HG02885 (cell line): ENCODE data around the gene CCDC88C.
"Not testable (repeated sequence)": the region's sequence is repeated elsewhere in the genome, so short reads cannot be mapped to it uniquely, and the experiment has no call there.

Experiments
- ATAC-seq: cut with Tn5 transposase; IDR thresholded peaks from one replicate; pipeline ENCODE4 v1.9.1; 2021; ENCODE audit warnings: mild to moderate bottlenecking; ENCODE audit not compliant: unreplicated experiment, poor library complexity

The CCDC88C gene

GRCh38 chr14:91277546-91278382, 139.9 kb downstream of the CCDC88C start:
- no peak for ATAC-seq

- ATAC-seq: no peak
These were observed 142.8 kb downstream of the CCDC88C start for GRCh38 chr14:91274796-91275195.

GRCh38 chr14:91273885-91274273, 143.7 kb downstream of the CCDC88C start:
- ATAC-seq: no peak

- ATAC-seq: no peak
These were observed 144.2 kb downstream of the CCDC88C start for GRCh38 chr14:91273273-91273884.

- no peak for ATAC-seq
These were observed 145.0 kb downstream of the CCDC88C start for GRCh38 chr14:91272341-91273272.

GRCh38 chr14:91271639-91272038, 146.0 kb downstream of the CCDC88C start:
- no peak for ATAC-seq

GRCh38 chr14:91270619-91271018, 147.0 kb downstream of the CCDC88C start:
- ATAC-seq: no peak

- ATAC-seq: no peak
These were observed 147.4 kb downstream of the CCDC88C start for GRCh38 chr14:91270188-91270587.

GRCh38 chr14:91269076-91269991, 148.3 kb downstream of the CCDC88C start:
- no peak for ATAC-seq

- no peak for ATAC-seq
These were observed 149.6 kb downstream of the CCDC88C start for GRCh38 chr14:91267965-91268437.

GRCh38 chr14:91266276-91266675, 151.3 kb downstream of the CCDC88C start:
- not testable (repeated sequence) for ATAC-seq

GRCh38 chr14:91265404-91265803, 152.2 kb downstream of the CCDC88C start:
- ATAC-seq: no peak

- ATAC-seq: no peak
These were observed 153.2 kb downstream of the CCDC88C start for GRCh38 chr14:91264151-91265150.

- no peak for ATAC-seq
These were observed 154.3 kb downstream of the CCDC88C start for GRCh38 chr14:91263329-91263728.

GRCh38 chr14:91261986-91262549, 155.6 kb downstream of the CCDC88C start:
- ATAC-seq: no peak

GRCh38 chr14:91261115-91261514, 156.5 kb downstream of the CCDC88C start:
- no peak for ATAC-seq

GRCh38 chr14:91258876-91259275, 158.7 kb downstream of the CCDC88C start:
- no peak for ATAC-seq

GRCh38 chr14:91258011-91258618, 159.5 kb downstream of the CCDC88C start:
- no peak for ATAC-seq
